ENCODE results near the gene SH3PXD2A.
A peak's percentile ranks its signal among the peaks of the same experiment; 100 is the strongest.
"Not testable (repeated sequence)": the region's sequence is repeated elsewhere in the genome, so short reads cannot be mapped to it uniquely, and the experiment has no call there.

Gene SH3PXD2A

GRCh38 chr10:103852189-103852711 lies 3.1 kb downstream of the SH3PXD2A start:
- peaks cover 65 to 74% of the 10 kb centered on the region in 2 donors for H3K4me1 ChIP-seq (ENCODE audit: control insufficient read depth in 2 of 2, insufficient read depth in 2 of 2, low read length in 2 of 2)
- H3K9me3 ChIP-seq (ENCODE audit: control insufficient read depth in 2 of 2, low read length in 2 of 2), result no peaks in the 10 kb centered on the region
- H3K27ac ChIP-seq (ENCODE audit: low read depth in 2 of 2, low read length in 2 of 2), result peak overlapping the region; percentile 68 to 79
- H3K9ac ChIP-seq (ENCODE audit: low read depth in 1 of 2, low read length in 2 of 2), result peak overlapping the region; percentile 34 to 57
- H3K36me3 ChIP-seq (ENCODE audit: control insufficient read depth in 2 of 2, insufficient read depth in 2 of 2, low read length in 2 of 2), result peaks cover 0 to 3% of the 10 kb centered on the region in 2 donors
- H3K27me3 ChIP-seq (ENCODE audit: control insufficient read depth in 2 of 2, insufficient read depth in 2 of 2, low read length in 2 of 2), result no peaks in the 10 kb centered on the region
- H3K4me3 ChIP-seq (ENCODE audit: low read length in 2 of 2), result peak overlapping the region in 1 of 2 donors; percentile 54

- Histone ChIP-seq H3K9ac (ENCODE audit: low read depth in 1 of 2, low read length in 2 of 2) (peak overlapping the region; percentile 54 to 57), H3K36me3 (ENCODE audit: control insufficient read depth in 2 of 2, insufficient read depth in 2 of 2, low read length in 2 of 2) (peaks cover 0 to 3% of the 10 kb centered on the region in 2 donors), H3K27ac (ENCODE audit: low read depth in 2 of 2, low read length in 2 of 2) (peak overlapping the region; percentile 68 to 79), H3K4me1 (ENCODE audit: control insufficient read depth in 2 of 2, insufficient read depth in 2 of 2, low read length in 2 of 2) (peaks cover 71 to 78% of the 10 kb centered on the region in 2 donors), H3K4me3 (ENCODE audit: low read length in 2 of 2) (peak overlapping the region; percentile 42 to 54), H3K27me3 (ENCODE audit: control insufficient read depth in 2 of 2, insufficient read depth in 2 of 2, low read length in 2 of 2) (no peaks in the 10 kb centered on the region), H3K9me3 (ENCODE audit: control insufficient read depth in 2 of 2, low read length in 2 of 2) (no peaks in the 10 kb centered on the region)
Observed at GRCh38 chr10:103851261-103851660, 4.1 kb downstream of the SH3PXD2A start.

DNA sequence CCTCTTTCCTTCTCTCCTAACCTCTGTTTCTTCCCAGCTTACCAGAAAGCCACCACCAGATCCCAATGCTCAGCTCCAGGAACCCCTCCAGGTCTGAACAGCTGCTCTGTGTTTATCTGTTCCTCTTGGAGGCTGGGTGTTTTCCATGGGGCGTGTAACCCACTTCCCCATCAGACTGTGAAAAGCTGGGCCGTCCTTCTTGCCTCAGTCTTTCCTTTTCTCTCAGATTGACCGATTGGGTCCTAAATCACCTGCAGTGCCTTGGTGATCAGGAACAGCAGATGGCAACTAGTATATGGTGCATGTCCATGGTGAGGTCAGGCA lies 4.8 kb downstream of the SH3PXD2A start:
- Histone ChIP-seq H3K27ac (ENCODE audit: low read depth in 2 of 2, low read length in 2 of 2) (peak overlapping the region; percentile 68 to 79), H3K9ac (ENCODE audit: low read depth in 1 of 2, low read length in 2 of 2) (peak overlapping the region; percentile 52 to 57)

DNA sequence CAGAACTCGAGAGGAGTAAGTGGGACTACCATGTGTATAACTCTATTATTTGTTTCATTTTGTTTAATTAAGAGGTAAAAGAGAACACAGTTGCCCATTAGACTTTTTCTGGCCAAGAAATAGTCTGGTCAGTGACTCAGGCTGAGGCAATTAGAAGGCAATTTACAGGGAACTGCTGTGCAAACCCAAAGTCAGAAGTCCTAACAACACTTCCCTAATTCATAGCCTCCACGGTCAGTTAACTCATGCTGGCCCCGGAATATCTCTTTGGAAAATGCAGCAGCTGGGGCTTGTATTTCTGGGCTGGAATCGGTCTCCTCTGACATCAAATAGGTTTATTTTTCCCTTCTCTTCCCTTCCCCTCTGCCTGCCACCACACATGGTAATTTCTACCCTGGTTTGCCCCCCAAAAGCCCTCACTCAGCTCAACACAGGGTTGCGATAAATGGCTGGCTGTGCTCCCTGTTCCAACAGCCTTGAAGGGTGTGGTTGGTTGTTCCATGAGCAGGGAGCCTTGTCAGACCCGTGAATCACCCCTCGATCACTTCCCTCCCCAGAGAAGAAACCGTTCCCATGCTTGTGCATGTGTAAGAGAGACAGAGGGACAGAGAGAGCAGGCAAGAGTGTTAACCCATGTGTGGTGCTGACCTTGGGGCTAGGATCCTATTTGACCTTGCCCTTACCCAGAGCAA lies 5.3 kb downstream of the SH3PXD2A start:
- H3K27me3 ChIP-seq (ENCODE audit: control insufficient read depth in 2 of 2, insufficient read depth in 2 of 2, low read length in 2 of 2), result no peaks in the 10 kb centered on the region
- H3K9ac ChIP-seq (ENCODE audit: low read depth in 1 of 2, low read length in 2 of 2), result peak overlapping the region; percentile 52 to 57
- H3K27ac ChIP-seq (ENCODE audit: low read depth in 2 of 2, low read length in 2 of 2), result peak overlapping the region; percentile 68 to 79
- peaks cover 0 to 3% of the 10 kb centered on the region in 2 donors for H3K36me3 ChIP-seq (ENCODE audit: control insufficient read depth in 2 of 2, insufficient read depth in 2 of 2, low read length in 2 of 2)
- H3K4me3 ChIP-seq (ENCODE audit: low read length in 2 of 2), result peak overlapping the region; percentile 53 to 59
- no peaks in the 10 kb centered on the region for H3K9me3 ChIP-seq (ENCODE audit: control insufficient read depth in 2 of 2, low read length in 2 of 2)
- peaks cover 72 to 82% of the 10 kb centered on the region in 2 donors for H3K4me1 ChIP-seq (ENCODE audit: control insufficient read depth in 2 of 2, insufficient read depth in 2 of 2, low read length in 2 of 2)

More for the DNA sequence above, 4.8 kb downstream of the SH3PXD2A start:
- H3K36me3 ChIP-seq (ENCODE audit: control insufficient read depth in 2 of 2, insufficient read depth in 2 of 2, low read length in 2 of 2), result peaks cover 0 to 3% of the 10 kb centered on the region in 2 donors
- H3K4me3 ChIP-seq (ENCODE audit: low read length in 2 of 2), result peak overlapping the region; percentile 53 to 59
- no peaks in the 10 kb centered on the region for H3K27me3 ChIP-seq (ENCODE audit: control insufficient read depth in 2 of 2, insufficient read depth in 2 of 2, low read length in 2 of 2)
- H3K4me1 ChIP-seq (ENCODE audit: control insufficient read depth in 2 of 2, insufficient read depth in 2 of 2, low read length in 2 of 2), result peaks cover 72 to 81% of the 10 kb centered on the region in 2 donors
- H3K9me3 ChIP-seq (ENCODE audit: control insufficient read depth in 2 of 2, low read length in 2 of 2), result no peaks in the 10 kb centered on the region

DNA sequence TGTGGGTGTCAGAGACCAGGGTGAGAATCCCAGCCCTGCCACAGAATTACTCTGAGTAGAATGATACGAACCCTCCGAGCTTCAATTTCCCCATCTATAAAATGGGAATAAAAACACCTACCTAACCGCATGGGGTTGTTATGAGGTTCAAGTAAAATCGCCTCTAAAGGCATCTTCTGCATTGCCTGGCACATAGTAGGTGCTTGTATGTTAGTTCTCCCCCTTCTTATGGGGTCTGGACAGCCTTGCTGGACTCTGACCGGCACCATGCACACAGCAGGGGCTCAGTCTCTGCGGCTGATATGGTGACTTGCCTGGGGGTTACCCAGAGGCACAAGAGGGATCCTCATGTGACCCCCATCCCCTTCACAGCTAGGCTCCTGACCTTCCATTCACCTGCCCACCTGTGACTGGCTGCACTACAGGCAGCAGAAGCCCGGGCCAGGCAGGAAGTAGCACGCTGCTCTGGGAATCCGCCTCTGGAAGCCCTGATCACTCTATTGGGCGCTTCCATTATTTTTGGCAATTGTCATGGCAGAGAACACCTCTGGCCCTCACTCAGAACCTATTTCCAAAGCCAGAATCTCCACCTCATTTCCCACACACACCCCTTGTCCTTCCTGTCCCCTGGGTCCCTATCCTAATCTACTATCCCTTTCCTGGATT lies 6.0 kb downstream of the SH3PXD2A start:
- peak overlapping the region; percentile 53 to 59 for H3K4me3 ChIP-seq (ENCODE audit: low read length in 2 of 2)
- H3K27me3 ChIP-seq (ENCODE audit: control insufficient read depth in 2 of 2, insufficient read depth in 2 of 2, low read length in 2 of 2), result no peaks in the 10 kb centered on the region
- H3K27ac ChIP-seq (ENCODE audit: low read depth in 2 of 2, low read length in 2 of 2), result peak overlapping the region; percentile 68 to 79
- H3K4me1 ChIP-seq (ENCODE audit: control insufficient read depth in 2 of 2, insufficient read depth in 2 of 2, low read length in 2 of 2), result peaks cover 74 to 83% of the 10 kb centered on the region in 2 donors
- H3K36me3 ChIP-seq (ENCODE audit: control insufficient read depth in 2 of 2, insufficient read depth in 2 of 2, low read length in 2 of 2), result peaks cover 0 to 3% of the 10 kb centered on the region in 2 donors
- peak overlapping the region in 1 of 2 donors; percentile 15 for H3K9ac ChIP-seq (ENCODE audit: low read depth in 1 of 2, low read length in 2 of 2)
- H3K9me3 ChIP-seq (ENCODE audit: control insufficient read depth in 2 of 2, low read length in 2 of 2), result no peaks in the 10 kb centered on the region

- Histone ChIP-seq H3K9ac (ENCODE audit: low read depth in 1 of 2, low read length in 2 of 2) (peak overlapping the region in 1 of 2 donors; percentile 6), H3K27me3 (ENCODE audit: control insufficient read depth in 2 of 2, insufficient read depth in 2 of 2, low read length in 2 of 2) (no peaks in the 10 kb centered on the region), H3K27ac (ENCODE audit: low read depth in 2 of 2, low read length in 2 of 2) (peak overlapping the region in 1 of 2 donors; percentile 40), H3K4me1 (ENCODE audit: control insufficient read depth in 2 of 2, insufficient read depth in 2 of 2, low read length in 2 of 2) (peaks cover 67 to 85% of the 10 kb centered on the region in 2 donors), H3K36me3 (ENCODE audit: control insufficient read depth in 2 of 2, insufficient read depth in 2 of 2, low read length in 2 of 2) (peaks cover 0 to 3% of the 10 kb centered on the region in 2 donors), H3K9me3 (ENCODE audit: control insufficient read depth in 2 of 2, low read length in 2 of 2) (no peaks in the 10 kb centered on the region), H3K4me3 (ENCODE audit: low read length in 2 of 2) (no peak overlapping the region)
Observed at GRCh38 chr10:103847909-103848468, 7.4 kb downstream of the SH3PXD2A start.

DNA sequence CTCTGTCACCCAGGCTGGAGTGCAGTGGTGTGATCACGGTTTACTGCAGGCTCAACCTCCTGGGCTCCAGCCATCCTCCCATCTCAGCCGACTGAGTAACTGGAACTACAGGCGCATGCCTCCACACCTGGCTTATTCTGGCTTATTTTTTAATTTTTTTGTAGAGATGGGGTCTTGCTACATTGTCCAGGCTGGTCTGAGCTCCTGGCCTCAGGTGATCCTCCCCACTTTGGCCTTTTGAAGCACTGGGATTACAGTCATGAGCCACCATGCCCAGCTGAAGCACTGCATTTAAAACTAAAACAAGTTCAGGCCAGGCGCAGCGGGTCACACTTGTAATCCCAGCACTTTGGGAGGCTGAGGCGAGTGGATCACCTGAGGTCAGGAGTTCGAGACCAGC lies 8.0 kb downstream of the SH3PXD2A start:
- no peaks in the 10 kb centered on the region for H3K9me3 ChIP-seq (ENCODE audit: control insufficient read depth in 2 of 2, low read length in 2 of 2)
- no peak overlapping the region for H3K27ac ChIP-seq (ENCODE audit: low read depth in 2 of 2, low read length in 2 of 2)
- H3K36me3 ChIP-seq (ENCODE audit: control insufficient read depth in 2 of 2, insufficient read depth in 2 of 2, low read length in 2 of 2), result peaks cover 0 to 3% of the 10 kb centered on the region in 2 donors
- no peak overlapping the region for H3K9ac ChIP-seq (ENCODE audit: low read depth in 1 of 2, low read length in 2 of 2)
- peaks cover 63 to 85% of the 10 kb centered on the region in 2 donors for H3K4me1 ChIP-seq (ENCODE audit: control insufficient read depth in 2 of 2, insufficient read depth in 2 of 2, low read length in 2 of 2)
- H3K27me3 ChIP-seq (ENCODE audit: control insufficient read depth in 2 of 2, insufficient read depth in 2 of 2, low read length in 2 of 2), result no peaks in the 10 kb centered on the region
- H3K4me3 ChIP-seq (ENCODE audit: low read length in 2 of 2), result no peak overlapping the region

DNA sequence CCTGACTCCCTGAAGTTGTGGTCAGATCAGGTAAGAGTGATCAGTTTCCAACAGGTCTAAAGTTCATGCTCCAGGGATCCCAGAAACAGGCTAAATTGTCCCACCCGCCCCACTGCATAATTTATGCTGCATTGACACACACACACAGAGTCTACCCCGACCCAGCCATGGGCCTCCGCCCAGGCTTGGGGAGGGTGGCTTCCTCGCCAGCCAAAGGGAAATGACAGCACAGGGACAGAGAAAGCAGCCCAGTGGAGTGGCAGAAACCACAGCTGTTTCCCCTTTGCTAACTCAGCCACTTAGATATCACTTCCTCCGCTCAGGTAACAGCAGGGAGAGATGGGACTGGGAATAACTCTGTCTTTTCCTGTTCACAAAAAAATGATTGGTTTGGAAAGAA lies 9.4 kb downstream of the SH3PXD2A start:
- peak overlapping the region; percentile 62 to 63 for H3K27ac ChIP-seq (ENCODE audit: low read depth in 2 of 2, low read length in 2 of 2)
- peaks cover 55 to 79% of the 10 kb centered on the region in 2 donors for H3K4me1 ChIP-seq (ENCODE audit: control insufficient read depth in 2 of 2, insufficient read depth in 2 of 2, low read length in 2 of 2)
- H3K27me3 ChIP-seq (ENCODE audit: control insufficient read depth in 2 of 2, insufficient read depth in 2 of 2, low read length in 2 of 2), result no peaks in the 10 kb centered on the region
- H3K4me3 ChIP-seq (ENCODE audit: low read length in 2 of 2), result peak overlapping the region in 1 of 2 donors; percentile 20
- peaks cover 0 to 3% of the 10 kb centered on the region in 2 donors for H3K36me3 ChIP-seq (ENCODE audit: control insufficient read depth in 2 of 2, insufficient read depth in 2 of 2, low read length in 2 of 2)
- peak overlapping the region in 1 of 2 donors; percentile 41 for H3K9ac ChIP-seq (ENCODE audit: low read depth in 1 of 2, low read length in 2 of 2)
- no peaks in the 10 kb centered on the region for H3K9me3 ChIP-seq (ENCODE audit: control insufficient read depth in 2 of 2, low read length in 2 of 2)

GRCh38 chr10:103845346-103845745 lies 10.0 kb downstream of the SH3PXD2A start:
- not testable (repeated sequence) for H3K9ac ChIP-seq (ENCODE audit: low read depth in 1 of 2, low read length in 2 of 2); H3K4me3 ChIP-seq (ENCODE audit: low read length in 2 of 2); H3K36me3 ChIP-seq (ENCODE audit: control insufficient read depth in 2 of 2, insufficient read depth in 2 of 2, low read length in 2 of 2); H3K9me3 ChIP-seq (ENCODE audit: control insufficient read depth in 2 of 2, low read length in 2 of 2); H3K27me3 ChIP-seq (ENCODE audit: control insufficient read depth in 2 of 2, insufficient read depth in 2 of 2, low read length in 2 of 2)
- Histone ChIP-seq H3K4me1 (ENCODE audit: control insufficient read depth in 2 of 2, insufficient read depth in 2 of 2, low read length in 2 of 2) (peaks cover 55 to 79% of the 10 kb centered on the region in 2 donors), H3K27ac (ENCODE audit: low read depth in 2 of 2, low read length in 2 of 2) (peak overlapping the region in 1 of 2 donors; percentile 63)

Measured in mucosa of rectum (tissue), 2 donors.